ENCODE data around the gene C2CD3. TPM values are rescaled to one million over a fixed set of nuclear protein-coding genes. Genes with fewer than 3 reads are reported as not detected.

C2CD3 gene
- total RNA-seq, 2 experiments from 2014 or later, result 31.9 to 35.1 TPM

- TF ChIP-seq, protein P1, sequence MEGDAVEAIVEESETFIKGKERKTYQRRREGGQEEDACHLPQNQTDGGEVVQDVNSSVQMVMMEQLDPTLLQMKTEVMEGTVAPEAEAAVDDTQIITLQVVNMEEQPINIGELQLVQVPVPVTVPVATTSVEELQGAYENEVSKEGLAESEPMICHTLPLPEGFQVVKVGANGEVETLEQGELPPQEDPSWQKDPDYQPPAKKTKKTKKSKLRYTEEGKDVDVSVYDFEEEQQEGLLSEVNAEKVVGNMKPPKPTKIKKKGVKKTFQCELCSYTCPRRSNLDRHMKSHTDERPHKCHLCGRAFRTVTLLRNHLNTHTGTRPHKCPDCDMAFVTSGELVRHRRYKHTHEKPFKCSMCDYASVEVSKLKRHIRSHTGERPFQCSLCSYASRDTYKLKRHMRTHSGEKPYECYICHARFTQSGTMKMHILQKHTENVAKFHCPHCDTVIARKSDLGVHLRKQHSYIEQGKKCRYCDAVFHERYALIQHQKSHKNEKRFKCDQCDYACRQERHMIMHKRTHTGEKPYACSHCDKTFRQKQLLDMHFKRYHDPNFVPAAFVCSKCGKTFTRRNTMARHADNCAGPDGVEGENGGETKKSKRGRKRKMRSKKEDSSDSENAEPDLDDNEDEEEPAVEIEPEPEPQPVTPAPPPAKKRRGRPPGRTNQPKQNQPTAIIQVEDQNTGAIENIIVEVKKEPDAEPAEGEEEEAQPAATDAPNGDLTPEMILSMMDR (IDR thresholded peaks at IDR 0.05), result no peak
- Mint-ChIP-seq H3K36me3 (ENCODE audit: low read depth) (peaks cover 48% of the 10 kb centered on the region), H3K4me3 (peak overlapping the region; percentile 56), H3K4me1 (ENCODE audit: low read depth) (peaks cover 99% of the 10 kb centered on the region), H3K27me3 (no peaks in the 10 kb centered on the region), H3K9me3 (no peaks in the 10 kb centered on the region), H3K27ac (peak overlapping the region; percentile 98)
- DNase-seq (peak in 4 of 14 experiments; percentile 31 to 35 (median 34)), ATAC-seq (ENCODE audit: poor library complexity) (no peak)
- peaks cover 100% of the 10 kb centered on the region for H3K4me1 ChIP-seq (ENCODE audit: insufficient read depth, low read length)
- no peaks in the 10 kb centered on the region for H3K9me3 ChIP-seq (ENCODE audit: control insufficient read depth in 1 of 2, insufficient read depth in 1 of 2, low read length in 2 of 2)
- intact Hi-C loops (cut with DNase I, micrococcal nuclease), result no loop called here
- POLR2A ChIA-PET, result interaction anchor here (1.0 to 18.9 kb wide), 10 partner anchors 8 to 104 kb away, joined by 3 to 366 read pairs (median 15); partner anchors contain the start of genes UCP2 and UCP3
- no peak overlapping the region for H3K4me3 ChIP-seq (ENCODE audit: low read length)
- no peaks in the 10 kb centered on the region for H3K27me3 ChIP-seq (ENCODE audit: control insufficient read depth in 1 of 2, insufficient read depth in 2 of 2, low read length in 2 of 2)
- H3K36me3 ChIP-seq (ENCODE audit: insufficient read depth, low read length), result peaks cover 31% of the 10 kb centered on the region
- peak overlapping the region; percentile 56 to 72 for H3K27ac ChIP-seq (ENCODE audit: low read depth in 1 of 2, low read length in 2 of 2)
- CTCF ChIA-PET, result interaction anchor here (1.3 to 3.3 kb wide), 2 partner anchors 8 kb away, joined by 5 to 12 read pairs; no protein-coding TSS in a partner anchor
Observed at GRCh38 chr11:73972187-73972586, 198.6 kb downstream of the C2CD3 start.

GRCh38 chr11:73971175-73971719, 199.6 kb downstream of the C2CD3 start:
- intact Hi-C loops (cut with DNase I, micrococcal nuclease), result no loop called here
- H3K27ac ChIP-seq (ENCODE audit: low read depth in 1 of 2, low read length in 2 of 2), result peak overlapping the region; percentile 77
- H3K36me3 ChIP-seq (ENCODE audit: insufficient read depth, low read length), result peaks cover 22% of the 10 kb centered on the region
- H3K4me3 Mint-ChIP-seq, result peak overlapping the region; percentile 54
- H3K9me3 Mint-ChIP-seq, result no peaks in the 10 kb centered on the region
- H3K9me3 ChIP-seq (ENCODE audit: control insufficient read depth in 1 of 2, insufficient read depth in 1 of 2, low read length in 2 of 2), result no peaks in the 10 kb centered on the region
- DNase-seq (peak in 4 of 14 experiments; percentile 30 to 46 (median 41)), ATAC-seq (ENCODE audit: poor library complexity) (no peak)
- TF ChIP-seq, protein P1 (IDR thresholded peaks at IDR 0.05), result no peak
- no peak overlapping the region for H3K4me3 ChIP-seq (ENCODE audit: low read length)
- no peaks in the 10 kb centered on the region for H3K27me3 ChIP-seq (ENCODE audit: control insufficient read depth in 1 of 2, insufficient read depth in 2 of 2, low read length in 2 of 2)
- H3K36me3 Mint-ChIP-seq (ENCODE audit: low read depth), result peaks cover 39% of the 10 kb centered on the region
- peaks cover 99% of the 10 kb centered on the region for H3K4me1 ChIP-seq (ENCODE audit: insufficient read depth, low read length)
- H3K27me3 Mint-ChIP-seq, result no peaks in the 10 kb centered on the region
- CTCF ChIA-PET, result interaction anchor here (3.3 kb wide), 1 partner anchor 9 kb away, joined by 12 read pairs; no protein-coding TSS in a partner anchor
- POLR2A ChIA-PET, result interaction anchor here (1.0 to 18.9 kb wide), 11 partner anchors 11 to 200 kb away, joined by 3 to 366 read pairs (median 10); partner anchors contain the start of genes C2CD3, PPME1 and UCP2
- H3K27ac Mint-ChIP-seq, result peak overlapping the region; percentile 98
- peaks cover 92% of the 10 kb centered on the region for H3K4me1 Mint-ChIP-seq (ENCODE audit: low read depth)

DNA sequence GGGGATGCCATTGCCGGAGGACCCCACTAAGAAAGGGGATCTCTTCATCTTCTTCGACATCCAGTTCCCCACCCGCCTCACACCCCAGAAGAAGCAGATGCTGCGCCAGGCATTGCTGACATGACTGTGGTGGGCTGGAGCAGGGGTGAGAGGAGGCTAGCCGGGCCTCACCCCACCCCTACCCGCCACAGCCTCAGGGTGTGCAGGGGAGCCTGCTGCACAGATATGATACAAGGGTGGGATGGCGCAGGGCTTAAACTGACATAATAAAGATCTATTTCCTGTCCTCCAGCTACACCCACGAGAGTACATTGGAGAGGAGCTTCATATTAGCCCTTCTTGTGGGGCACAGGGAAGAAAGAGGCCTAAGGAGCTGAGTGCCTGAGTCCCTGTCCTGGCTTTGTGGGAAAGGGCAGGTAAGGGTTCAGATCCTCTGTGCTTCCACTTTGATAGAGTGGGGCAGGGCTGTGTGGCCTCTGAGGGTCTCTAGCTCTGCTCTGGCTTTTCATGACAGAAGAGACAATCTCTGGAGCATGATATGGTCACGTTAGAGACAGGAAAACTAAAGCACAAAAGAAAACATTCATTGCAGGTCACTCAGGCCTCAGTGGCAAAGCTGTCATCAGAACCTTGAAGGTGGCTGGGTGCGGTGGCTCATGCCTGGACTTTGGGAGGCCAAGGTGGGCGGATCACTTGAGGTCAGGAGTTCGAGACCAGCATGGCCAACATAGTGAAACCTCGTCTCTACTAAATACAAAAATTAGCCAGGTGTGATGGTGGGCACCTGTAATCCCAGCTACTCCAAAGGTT, 200.6 kb downstream of the C2CD3 start:
- Histone ChIP-seq H3K27ac (ENCODE audit: low read depth in 1 of 2, low read length in 2 of 2) (peak overlapping the region; percentile 77), H3K27me3 (ENCODE audit: control insufficient read depth in 1 of 2, insufficient read depth in 2 of 2, low read length in 2 of 2) (no peaks in the 10 kb centered on the region), H3K36me3 (ENCODE audit: insufficient read depth, low read length) (peaks cover 12% of the 10 kb centered on the region), H3K4me3 (ENCODE audit: low read length) (no peak overlapping the region), H3K4me1 (ENCODE audit: insufficient read depth, low read length) (peaks cover 99% of the 10 kb centered on the region), H3K9me3 (ENCODE audit: control insufficient read depth in 1 of 2, insufficient read depth in 1 of 2, low read length in 2 of 2) (no peaks in the 10 kb centered on the region)
- peaks cover 89% of the 10 kb centered on the region for H3K4me1 Mint-ChIP-seq (ENCODE audit: low read depth)
- DNase-seq (peak in 8 of 14 experiments; percentile 23 to 71 (median 46)), ATAC-seq (ENCODE audit: poor library complexity) (peak; percentile 29)
- ChIA-PET CTCF (interaction anchor here (3.3 kb wide), 1 partner anchor 10 kb away, joined by 12 read pairs; no protein-coding TSS in a partner anchor), POLR2A (interaction anchor here (1.0 to 18.9 kb wide), 13 partner anchors 12 to 201 kb away, joined by 3 to 366 read pairs (median 5); partner anchors contain the start of genes C2CD3, PPME1 and UCP2)
- TF ChIP-seq, protein P1 (IDR thresholded peaks at IDR 0.05), result no peak
- H3K27ac Mint-ChIP-seq, result peak overlapping the region; percentile 98
- no peaks in the 10 kb centered on the region for H3K9me3 Mint-ChIP-seq
- peaks cover 28% of the 10 kb centered on the region for H3K36me3 Mint-ChIP-seq (ENCODE audit: low read depth)
- H3K4me3 Mint-ChIP-seq, result peak overlapping the region; percentile 67
- intact Hi-C loops (cut with DNase I, micrococcal nuclease), result loop anchor here (2.0 to 10.0 kb wide), 2 partner anchors 13 to 355 kb away; partner anchors contain the start of gene UCP2 (in 1 of the 2)
- no peaks in the 10 kb centered on the region for H3K27me3 Mint-ChIP-seq
